AG09319 (cell line): ENCODE measurements around the gene DEDD2.

ENCODE experiments used
- DNase-seq: peaks from one replicate; pipeline ENCODE4 v3.0.0-alpha.2; 2010; ENCODE audit warnings: low read depth; ENCODE audit errors: extremely low read depth
- CTCF ChIP-seq: IDR thresholded peaks from 2 replicates; pipeline ENCODE4 v1.5.1; 2011; ENCODE audit warnings: low read depth, mild to moderate bottlenecking, inconsistent platforms, low read length, moderate library complexity

Gene DEDD2

GRCh38 chr19:42235181-42235580, 17.7 kb upstream of the DEDD2 start:
- no peak for TF ChIP-seq CTCF
- DNase-seq, result no peak

- no peak for TF ChIP-seq CTCF
- DNase-seq, result no peak
Measured at GRCh38 chr19:42234364-42234763, 16.9 kb upstream of the DEDD2 start.

- DNase-seq, result no peak
- TF ChIP-seq CTCF, result no peak
Measured at GRCh38 chr19:42233678-42234292, 16.3 kb upstream of the DEDD2 start.

DNA sequence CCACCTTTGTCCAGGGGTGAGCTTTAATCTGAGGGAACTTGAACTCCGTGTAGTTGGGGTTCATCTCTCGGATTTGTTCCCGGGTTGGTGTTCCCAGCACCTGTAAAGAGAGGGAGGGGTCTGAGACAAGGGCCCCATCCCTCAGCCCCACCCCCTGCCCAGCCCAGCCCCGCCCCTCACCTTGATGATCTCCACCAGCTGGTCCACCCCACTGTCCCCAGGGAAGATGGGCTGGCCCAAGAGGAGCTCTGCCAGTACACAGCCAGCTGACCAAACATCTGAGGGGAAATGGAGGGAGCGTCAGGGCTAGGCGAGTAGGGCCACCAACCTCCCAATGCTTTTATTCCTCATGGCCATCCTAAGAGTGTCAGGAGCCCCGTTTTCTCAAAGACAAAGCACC, 15.6 kb upstream of the DEDD2 start:
- TF ChIP-seq CTCF, result no peak
- no peak for DNase-seq

GRCh38 chr19:42232435-42232834, 15.0 kb upstream of the DEDD2 start:
- DNase-seq, result no peak
- TF ChIP-seq CTCF, result no peak

GRCh38 chr19:42230571-42230970, 13.1 kb upstream of the DEDD2 start:
- no peak for DNase-seq
- no peak for TF ChIP-seq CTCF

- TF ChIP-seq CTCF, result no peak
- DNase-seq, result no peak
Measured at GRCh38 chr19:42229855-42230351, 12.4 kb upstream of the DEDD2 start.
